ENCODE measurements around the gene MUC4.

- no peak for TF ChIP-seq CTCF (IDR thresholded peaks at IDR 0.05; ENCODE audit: low read length)
- no peak for TF ChIP-seq EZH2 (IDR thresholded peaks at IDR 0.05; ENCODE audit: borderline replicate concordance, low read length)
Measured at GRCh38 chr3:195762611-195763010, 49.1 kb downstream of the MUC4 start.

Data from OCI-LY1 (cell line).